Ureter (tissue), 1 donor: ENCODE measurements around the gene SLC4A8. TPM values are rescaled to one million over a fixed set of nuclear protein-coding genes. Genes with fewer than 3 reads are reported as not detected.

ENCODE experiments used
- DNase-seq: peaks from one replicate; pipeline ENCODE4 v3.0.0-alpha.2; 2020; ENCODE audit warnings: low spot score
- total RNA-seq: library from RNA; stranded (reverse); gene quantifications from one replicate; pipeline ENCODE4 v1.2.4, GENCODE V29; 2023
- donor health status: DM: yes; HTN: yes; CAD: no.

SLC4A8 gene
- total RNA-seq, result 3.0 TPM

DNA sequence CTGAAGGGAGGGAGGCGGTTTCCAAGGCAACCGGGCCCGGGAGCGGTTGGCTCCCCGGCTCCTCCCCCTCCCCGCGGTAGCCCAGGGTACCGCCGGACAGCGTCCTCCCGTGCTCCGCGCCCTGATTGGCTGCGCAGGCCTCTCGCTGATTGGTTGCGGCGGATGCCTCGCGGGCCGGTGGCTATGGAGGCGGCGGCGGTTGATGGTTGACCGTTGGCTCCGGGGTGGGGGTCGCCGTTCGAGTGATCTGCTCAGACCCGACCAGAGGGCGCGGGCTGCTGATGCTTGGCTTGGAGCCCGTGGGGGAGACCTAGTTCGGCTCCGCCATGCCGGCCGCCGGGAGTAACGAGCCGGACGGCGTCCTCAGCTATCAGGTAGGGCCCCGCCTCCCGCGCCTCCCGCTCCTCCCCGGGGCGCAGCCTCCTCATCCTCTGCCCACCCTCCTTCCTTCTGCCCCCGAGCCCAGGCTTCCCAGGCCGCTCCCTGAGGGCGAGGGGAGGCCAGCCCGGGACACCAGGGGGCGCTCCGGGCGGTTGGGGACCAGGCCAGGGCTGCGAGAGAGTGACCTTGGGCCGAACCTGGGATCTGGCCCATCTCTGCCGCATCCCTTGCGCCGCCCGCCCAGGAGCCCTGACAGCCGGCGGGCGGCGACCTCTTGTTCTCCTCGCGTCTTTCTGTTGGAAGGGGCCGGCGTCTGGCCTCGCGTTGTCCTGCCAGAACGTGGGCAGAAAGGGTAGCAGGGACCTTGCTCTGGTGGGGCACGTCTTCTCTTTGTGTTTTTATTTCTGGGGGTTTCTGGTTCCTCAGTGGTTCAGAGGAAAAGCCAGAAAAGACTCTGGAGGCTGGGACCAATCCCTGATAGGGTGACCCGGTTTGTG lies at the start of gene SLC4A8:
Gene SLC4A8, plus strand, starts transcription at position 170 of the 878 bp plus-strand sequence. Its CDS starts 157 bp downstream, at position 327.
- DNase-seq, result peak; percentile 80

- DNase-seq, result no peak
These were observed 49.8 kb upstream of the SLC4A8 start for GRCh38 chr12:51374856-51375255.

DNA sequence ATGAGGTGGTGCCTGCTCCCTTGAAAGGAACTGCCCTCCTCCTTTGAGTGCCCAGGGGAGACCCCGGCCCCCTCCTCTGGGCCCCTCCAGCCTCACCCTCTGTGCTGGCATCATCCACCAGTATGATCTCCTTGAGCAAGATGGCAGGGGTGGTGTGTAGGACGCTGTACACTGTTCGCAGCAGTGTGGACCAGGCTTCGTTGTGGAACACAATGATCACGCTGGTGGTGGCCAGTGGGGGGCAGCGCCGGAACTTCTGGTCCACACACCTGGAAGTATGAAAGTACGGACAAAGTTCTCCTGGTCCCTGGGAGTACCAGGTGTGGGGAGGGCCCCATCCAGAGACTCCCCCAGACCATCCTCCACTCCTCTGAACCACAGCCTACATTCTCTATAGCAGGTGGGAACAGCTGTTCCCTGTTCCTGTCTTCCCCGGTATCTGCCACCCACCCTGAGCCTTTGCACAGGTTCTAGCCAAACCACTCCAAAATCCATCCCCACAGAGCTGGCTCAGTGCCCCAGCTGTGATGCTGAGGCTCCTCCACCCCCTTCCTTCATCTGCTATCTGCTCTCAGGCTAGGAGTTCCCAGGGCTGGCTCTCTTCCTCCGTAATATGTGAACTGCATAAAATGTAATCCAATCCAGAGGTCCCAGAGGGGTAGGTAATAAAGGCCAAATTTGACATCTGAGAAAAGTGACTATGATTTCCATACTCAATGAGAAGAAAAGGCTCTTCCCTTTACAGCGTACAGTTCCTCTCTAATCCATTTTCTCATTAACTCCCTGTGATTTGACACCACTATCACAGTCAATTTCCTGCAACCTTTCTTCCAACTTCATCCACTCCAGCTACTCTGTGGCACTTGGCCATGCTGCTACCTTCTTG lies 47.3 kb upstream of the SLC4A8 start:
- no peak for DNase-seq

DNA sequence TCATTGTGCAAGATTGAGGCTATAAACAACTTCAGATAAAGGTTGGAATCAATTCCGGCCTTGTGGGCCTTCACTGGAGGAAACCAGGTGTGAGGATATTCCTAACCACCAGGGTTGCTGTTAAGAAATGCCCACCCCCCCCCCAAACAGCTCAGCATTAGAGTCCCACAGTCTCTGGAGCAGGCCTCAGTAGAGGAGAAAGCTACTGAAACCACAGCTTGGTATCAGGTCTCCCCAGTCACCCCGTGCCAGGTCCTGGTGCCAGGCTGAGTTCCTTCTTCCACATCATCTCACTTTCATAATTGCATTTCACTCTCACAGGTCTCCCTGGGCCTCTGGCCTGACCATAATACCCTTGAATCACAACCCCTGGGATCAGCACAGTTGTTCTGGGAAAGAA lies 45.9 kb upstream of the SLC4A8 start:
- no peak for DNase-seq

DNA sequence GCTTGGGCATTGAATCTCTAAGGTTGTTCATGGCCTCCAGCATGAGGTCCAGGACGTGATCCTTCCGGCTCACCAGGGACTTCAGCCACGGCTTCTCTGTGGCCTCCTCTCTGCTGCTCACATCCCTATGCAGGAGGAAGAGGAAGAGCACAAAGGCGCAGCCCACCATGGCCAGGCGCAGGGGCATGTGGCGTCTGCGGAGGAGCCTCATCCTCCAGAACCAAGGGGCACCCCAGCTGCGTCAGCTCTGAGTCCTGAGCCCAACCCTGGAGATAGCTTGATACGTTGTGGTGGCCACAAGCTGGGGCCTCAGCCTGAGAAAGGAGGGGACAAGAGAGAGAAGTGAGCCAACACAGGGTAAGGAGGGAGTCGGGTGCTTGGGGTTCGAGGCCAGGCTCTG lies 45.1 kb upstream of the SLC4A8 start:
- DNase-seq, result no peak

DNA sequence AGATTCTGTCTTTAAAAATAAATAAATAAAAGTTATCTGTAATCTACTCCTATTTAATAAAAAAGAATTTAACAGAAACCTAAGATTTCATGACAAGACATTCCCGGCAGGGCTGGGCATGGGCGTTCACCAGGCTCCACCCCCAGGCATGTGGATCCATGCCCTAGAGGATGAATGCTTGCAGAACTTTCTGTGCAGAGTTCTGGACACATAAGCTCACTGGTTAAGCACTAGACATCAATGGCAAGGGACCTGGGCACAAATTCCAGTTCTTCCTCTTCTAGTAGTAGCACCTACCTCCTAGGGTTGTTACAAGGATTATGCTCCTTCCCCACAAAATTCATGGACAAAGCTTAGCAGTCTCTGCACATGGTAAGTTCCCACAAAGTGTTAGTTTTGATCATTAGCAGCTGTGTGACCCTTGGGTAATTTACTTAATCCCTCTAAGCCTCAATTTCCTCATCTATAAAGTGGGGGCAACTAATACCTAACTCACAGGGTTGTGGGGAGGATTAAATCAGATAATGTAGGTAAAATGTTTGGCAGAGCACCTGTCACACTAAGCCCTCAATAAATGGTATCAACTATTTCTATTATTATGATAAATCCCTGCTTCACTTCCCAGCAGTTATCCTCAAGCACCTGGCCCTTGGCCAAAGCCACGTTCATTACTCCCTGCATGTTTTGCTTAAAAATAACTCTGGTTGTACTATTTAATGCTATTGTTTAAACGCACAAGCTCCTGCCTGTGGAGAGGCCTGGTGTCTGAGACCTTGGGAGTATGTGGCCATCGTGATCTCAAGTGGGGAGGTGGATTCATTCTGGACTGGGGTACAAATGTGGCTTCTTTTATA lies 43.2 kb upstream of the SLC4A8 start:
- DNase-seq, result no peak

- DNase-seq, result no peak
These were observed 42.5 kb upstream of the SLC4A8 start for GRCh38 chr12:51382173-51382572.

- no peak for DNase-seq
These were observed 41.2 kb upstream of the SLC4A8 start for GRCh38 chr12:51383269-51383905.

DNA sequence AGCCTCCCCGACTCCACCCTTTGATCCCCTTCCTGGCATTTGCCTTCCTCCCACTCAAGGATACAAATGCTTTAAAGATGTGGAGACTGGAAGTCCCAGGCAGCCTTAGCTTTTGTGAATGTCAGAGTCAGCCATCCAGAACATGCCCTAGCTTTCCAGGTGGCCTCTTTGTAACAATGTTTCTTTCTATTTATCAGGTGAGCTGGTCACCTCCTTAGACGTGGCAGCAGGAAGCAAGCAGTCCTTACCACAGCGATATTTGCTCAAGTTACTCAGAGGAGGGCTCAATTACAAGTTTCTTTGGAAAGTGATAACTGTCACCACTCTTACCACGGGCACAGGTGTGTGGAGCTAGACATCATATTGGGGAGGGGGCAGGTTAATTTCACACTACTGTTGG lies 38.3 kb upstream of the SLC4A8 start:
- DNase-seq, result no peak

- no peak for DNase-seq
These were observed 36.4 kb upstream of the SLC4A8 start for GRCh38 chr12:51388069-51388799.

DNA sequence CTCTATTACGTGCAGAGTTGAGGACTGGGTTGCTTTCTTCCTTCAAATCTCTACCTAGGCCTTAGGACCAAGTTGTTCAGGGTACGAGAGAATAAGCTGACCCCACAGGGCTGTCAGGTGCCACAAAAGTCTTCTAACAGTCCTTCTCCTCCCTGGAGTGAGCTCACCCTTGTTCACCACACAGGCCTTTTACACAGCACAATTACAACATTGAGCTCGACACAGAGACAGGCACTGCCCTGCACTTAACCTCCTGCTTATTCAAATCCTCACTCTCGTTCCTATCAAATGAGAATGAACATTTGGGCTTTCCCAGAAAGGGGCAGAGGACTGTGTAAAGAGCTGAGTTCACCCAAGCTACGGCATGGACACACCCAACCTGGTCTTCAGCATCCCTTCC lies 35.8 kb upstream of the SLC4A8 start:
- DNase-seq, result no peak

DNA sequence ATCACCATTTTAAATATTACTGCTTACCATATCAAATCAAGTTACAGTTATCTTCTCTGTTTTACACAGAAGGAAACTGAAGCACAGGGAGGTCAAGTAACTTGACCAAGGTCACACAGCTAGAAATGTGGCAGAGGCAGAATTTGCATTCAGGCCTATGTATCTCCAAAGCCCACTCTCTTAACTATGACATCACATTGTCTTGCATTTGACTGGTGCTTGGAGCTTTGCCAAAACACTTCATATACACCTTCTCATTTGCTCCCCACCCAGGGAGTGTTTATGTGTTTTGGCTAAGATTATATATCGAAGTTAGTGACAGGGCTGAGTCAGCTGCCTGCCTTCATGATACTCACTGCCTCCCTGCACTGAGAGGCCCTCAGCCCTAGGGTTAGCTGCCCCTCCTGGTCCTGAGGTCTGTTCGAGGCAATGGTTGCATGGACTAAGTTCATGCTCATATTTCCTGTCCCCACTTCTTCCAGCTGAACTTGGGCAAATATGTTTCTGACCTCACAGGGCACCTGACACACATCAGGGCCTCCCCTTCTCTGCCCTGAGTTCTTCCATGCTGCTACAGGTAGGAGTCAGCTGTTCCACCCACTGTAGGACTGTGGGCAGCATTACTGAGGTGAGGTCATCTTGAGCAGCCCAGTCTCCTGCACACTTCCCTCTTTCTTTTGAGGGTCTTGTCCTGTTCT lies 35.2 kb upstream of the SLC4A8 start:
- no peak for DNase-seq

DNA sequence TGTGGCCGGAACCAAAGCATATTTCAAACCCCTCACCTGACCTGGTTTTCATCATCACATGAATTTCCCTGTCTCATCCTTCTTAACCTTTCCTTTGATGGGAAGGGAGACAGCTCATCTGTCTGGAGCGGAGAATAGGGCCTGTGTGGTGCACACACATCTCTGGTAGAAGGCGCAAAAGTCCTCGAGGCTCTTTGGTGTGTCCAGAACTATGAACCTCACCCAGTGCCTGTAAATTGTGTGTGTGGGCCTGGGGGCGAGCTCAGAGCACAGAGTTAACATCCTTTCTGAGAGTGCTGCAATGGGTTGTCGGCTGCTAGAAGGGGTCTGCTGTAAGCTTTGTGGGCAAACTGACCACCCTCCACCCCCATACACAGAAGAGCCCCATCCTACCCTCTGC lies 34.2 kb upstream of the SLC4A8 start:
- DNase-seq, result no peak

GRCh38 chr12:51390891-51391282 lies 33.7 kb upstream of the SLC4A8 start:
- DNase-seq, result no peak

DNA sequence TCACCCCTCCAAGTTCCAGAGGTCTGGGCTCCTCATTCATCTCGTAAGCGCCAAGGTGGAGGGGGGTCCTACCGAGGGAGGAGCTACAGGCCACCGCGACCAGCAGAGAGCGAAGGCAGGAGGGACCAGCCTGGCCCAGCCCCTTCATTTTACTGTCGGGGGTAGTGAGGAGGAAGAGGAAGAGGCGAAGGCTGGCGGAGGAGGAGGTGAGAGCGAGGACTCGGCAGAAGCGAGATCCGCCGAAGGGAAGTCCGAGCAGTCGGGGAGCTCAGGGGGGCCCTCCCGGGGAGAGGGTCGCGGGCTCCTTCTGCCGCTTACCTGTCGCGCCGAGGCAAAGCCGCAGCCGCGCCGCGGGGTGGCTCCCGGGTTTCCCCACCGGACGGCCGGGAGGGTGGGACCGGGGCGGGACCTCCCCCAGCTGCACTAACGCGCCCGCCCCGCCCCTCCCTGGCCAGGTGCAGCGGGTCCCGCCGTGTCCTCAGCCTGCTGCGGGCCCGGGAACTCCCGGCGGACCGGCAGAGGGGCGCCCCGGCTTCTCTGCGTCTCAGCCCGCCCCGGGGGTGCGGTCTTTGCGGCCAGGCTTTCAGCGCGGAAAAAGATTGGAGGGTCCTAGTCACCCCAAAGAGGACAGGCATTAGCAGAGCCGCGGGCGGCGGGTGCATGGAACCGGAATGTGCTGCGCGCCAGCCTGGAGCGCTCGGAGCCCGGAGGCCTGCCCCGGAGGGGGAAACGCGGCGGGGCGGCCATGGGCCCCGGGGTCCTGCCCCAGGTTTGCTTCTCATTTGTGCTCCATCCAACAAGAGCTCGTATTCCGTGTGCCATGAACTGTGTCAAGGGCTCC lies 33.1 kb upstream of the SLC4A8 start, which contains the start of gene GALNT6:
Gene GALNT6, minus strand, starts transcription at position 124 of the 841 bp plus-strand sequence. CDS start 11,625 bp downstream, outside the sequence.
- DNase-seq, result no peak

DNA sequence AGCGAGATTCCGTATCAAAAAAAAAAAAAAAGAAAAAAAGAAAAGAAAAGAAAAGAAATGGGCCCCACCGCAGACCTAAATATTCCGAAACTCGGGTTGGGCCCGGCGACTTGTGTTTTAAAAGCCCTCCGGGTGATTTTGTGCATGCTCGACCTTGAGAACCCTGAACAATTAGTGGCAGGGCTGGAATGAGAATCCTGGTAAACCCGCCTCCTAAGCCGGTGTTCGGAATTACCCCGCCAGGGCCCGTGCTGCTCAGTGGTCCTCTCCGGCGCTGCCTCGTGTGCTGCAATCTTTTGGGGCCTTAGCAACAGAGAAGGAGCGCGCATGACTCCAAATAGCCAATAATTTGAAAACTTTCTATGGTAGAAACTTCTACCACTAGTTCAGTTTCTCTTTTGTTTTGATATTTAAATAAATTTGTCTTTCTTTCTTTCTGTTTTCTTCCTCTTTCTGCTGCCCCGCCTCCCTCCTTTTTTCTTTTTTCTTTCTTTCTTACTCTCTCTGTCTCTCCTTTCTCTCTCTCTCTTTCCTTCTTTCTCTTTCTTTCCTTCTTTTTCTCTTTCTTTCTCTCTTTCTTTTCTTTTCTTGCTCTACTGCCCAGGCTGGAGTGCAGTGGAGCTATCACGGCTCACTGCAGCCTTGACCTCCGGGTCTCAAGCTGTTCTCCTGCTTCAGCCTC lies 31.9 kb upstream of the SLC4A8 start:
- DNase-seq, result no peak

- no peak for DNase-seq
These were observed 30.7 kb upstream of the SLC4A8 start for GRCh38 chr12:51393676-51394545.
